Testis (tissue), 3 donors: ENCODE results near the gene PARVB. TPM values are rescaled to one million over a fixed set of nuclear protein-coding genes. Genes with fewer than 3 reads are reported as not detected.
A peak's percentile ranks its signal among the peaks of the same experiment; 100 is the strongest.

Experiments
- DNase-seq: peaks from one replicate; pipeline ENCODE4 v3.0.0-alpha.2; 2019
- H3K27ac ChIP-seq, 2 donors: fragments of 200-600 bp; sonication (generic); one replicate each; pipeline ENCODE4 v1.5.1; 2019
- H3K27me3 ChIP-seq: fragments of 200-600 bp; sonication (generic); one replicate; pipeline ENCODE4 v1.5.1; 2019
- H3K36me3 ChIP-seq: fragments of 200-600 bp; sonication (generic); one replicate; pipeline ENCODE4 v1.5.1; 2017; ENCODE audit warnings: low read depth; ENCODE audit errors: missing control alignments
- H3K4me1 ChIP-seq: fragments of 200-600 bp; sonication (generic); one replicate; pipeline ENCODE4 v1.5.1; 2019
- H3K4me3 ChIP-seq, 2 donors: fragments of 200-600 bp; sonication (generic); one replicate each; pipeline ENCODE4 v1.5.1; 2017 to 2019
- H3K9me3 ChIP-seq: fragments of 200-600 bp; sonication (generic); one replicate; pipeline ENCODE4 v1.5.1; 2017
- POLR2A ChIP-seq: fragments of 450-650 bp; IDR thresholded peaks from one replicate; pipeline ENCODE4 v1.6.1; 2017; ENCODE audit warnings: antibody characterized with exemption, mild to moderate bottlenecking, moderate library complexity
- WGBS, 2 donors: methylation state at CpG; one replicate each; pipeline ENCODE4 v1.1.5; 2018; 5-methylcytosine and 5-hydroxymethylcytosine counted together
- intact Hi-C: fragments of 100-400 bp; cut with DNase I; formaldehyde crosslinking; loops from one replicate; pipeline ENCODE4 v1.15.1; 2023; ENCODE audit warnings: low total_unique reads
- polyA plus RNA-seq: library from polyadenylated mRNA; stranded (reverse); fragments of 350-450 nt; fragmentation: Illumina TruSeq; extraction: RNeasy Lipid Tissue Mini Kit (QIAGEN cat#74804); gene quantifications from one replicate; pipeline ENCODE4 v1.2.3, GENCODE V29; 2014; ENCODE audit warnings: low read depth, low replicate concordance; ENCODE audit not compliant: insufficient read depth
- total RNA-seq, 2 donors: library from RNA; depleted of rRNA; stranded (reverse); fragments of >200 nt; gene quantifications; one replicate each; pipeline ENCODE4 v1.2.3, GENCODE V29; 2016
- TF ChIP-seq, protein P1 (sequence below), 3 experiments: fragments of 450-650 bp in 2 of 3; fragments of 200-600 bp in 1 of 3; sonication (generic) in 1 of 3; IDR thresholded peaks; one replicate each; pipeline ENCODE4 v1.5.1; 2016 to 2019; ENCODE audit warnings: antibody characterized with exemption in 3 of 3, mild to moderate bottlenecking in 2 of 3, moderate library complexity in 1 of 3

PARVB gene
- total and polyA plus RNA-seq, 3 donors from 2014 or later, result 11.6 to 27.5 (median 23.7) TPM

DNA sequence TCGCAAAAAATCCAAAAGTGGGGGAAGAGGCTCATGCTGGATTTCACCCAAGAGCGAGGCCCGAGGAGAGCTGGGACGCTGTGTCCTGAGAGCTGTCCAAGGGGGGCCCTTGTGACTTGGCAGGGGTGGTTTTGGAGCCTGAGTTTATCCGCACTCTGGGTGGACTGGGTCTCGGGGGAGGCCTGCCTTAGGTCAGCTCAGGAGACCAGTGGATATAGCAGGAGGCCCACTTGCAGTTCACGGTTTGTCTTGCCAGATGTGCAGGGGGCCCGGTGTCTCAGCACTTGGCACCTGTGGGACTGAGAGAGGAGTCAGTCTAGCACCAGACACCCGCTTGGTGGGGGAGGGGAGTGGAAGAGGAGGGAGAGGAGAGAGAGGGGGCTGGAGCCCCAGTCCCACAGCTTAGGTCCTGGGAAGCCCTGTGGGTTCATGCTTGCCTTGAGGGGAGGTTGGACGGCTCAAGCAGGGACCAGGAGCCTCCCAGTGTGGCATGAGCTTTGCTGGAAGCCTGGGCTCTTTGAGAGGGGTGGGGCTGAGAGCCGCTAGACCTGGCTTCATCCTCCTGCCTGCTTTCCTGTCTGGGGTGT lies 33.4 kb downstream of the PARVB start:
- WGBS, 2 donors, result 50 to 53% methylated on average over 11 of the region's 11 CpGs
- no peak overlapping the region for H3K4me3 ChIP-seq

DNA sequence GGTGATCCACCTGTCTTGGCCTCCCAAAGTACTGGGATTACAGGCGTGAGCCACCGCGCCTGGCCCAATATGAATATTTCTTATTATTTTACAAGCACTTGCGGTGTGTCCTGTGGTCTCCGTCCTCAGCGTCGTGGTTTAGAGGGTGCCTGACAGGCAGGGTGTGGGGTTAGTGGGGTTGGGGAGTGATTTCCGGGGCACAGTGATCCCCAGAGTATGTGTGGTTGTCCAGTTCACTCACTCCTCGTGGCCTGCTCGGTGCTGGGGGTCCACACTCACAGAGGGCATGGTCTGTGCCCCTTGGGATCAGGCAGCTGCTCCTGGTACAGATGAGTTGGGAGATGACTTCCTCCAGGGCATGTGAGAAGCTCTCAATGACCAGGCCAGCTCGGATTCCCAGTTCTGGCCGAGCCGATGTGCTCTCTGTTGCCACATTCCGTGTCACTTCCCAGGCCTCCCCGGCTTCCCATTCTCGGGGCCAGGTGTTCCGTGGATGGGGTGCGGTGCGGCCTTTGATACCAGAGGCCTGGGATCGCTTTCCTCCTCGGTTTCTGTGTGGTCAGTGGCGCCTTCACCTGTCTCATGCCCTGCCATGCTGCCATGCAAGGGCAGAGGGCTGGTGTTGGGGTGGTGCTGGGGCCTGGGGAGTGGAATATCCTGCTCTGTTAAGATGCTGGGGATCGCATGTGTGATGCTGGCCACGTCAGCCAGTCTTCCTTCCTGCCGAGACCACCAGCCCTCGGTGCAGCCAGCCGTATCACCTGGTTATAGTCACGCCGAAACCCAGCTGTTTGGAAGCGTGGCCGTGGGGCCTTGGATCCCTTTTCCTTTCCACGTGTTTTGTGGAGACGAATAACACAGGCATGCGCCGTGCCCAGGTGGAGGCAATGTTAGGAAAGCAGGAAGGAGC lies 39.6 kb downstream of the PARVB start:
- DNase-seq, result no peak
- no peaks in the 10 kb centered on the region for H3K9me3 ChIP-seq

More for the DNA sequence above, 33.4 kb downstream of the PARVB start:
- intact Hi-C loops, result no loop called here
- peaks cover 12% of the 10 kb centered on the region for H3K4me1 ChIP-seq
- H3K9me3 ChIP-seq, result no peaks in the 10 kb centered on the region
- DNase-seq, result peak; percentile 88
- no peak for TF ChIP-seq POLR2A
- TF ChIP-seq, protein P1, sequence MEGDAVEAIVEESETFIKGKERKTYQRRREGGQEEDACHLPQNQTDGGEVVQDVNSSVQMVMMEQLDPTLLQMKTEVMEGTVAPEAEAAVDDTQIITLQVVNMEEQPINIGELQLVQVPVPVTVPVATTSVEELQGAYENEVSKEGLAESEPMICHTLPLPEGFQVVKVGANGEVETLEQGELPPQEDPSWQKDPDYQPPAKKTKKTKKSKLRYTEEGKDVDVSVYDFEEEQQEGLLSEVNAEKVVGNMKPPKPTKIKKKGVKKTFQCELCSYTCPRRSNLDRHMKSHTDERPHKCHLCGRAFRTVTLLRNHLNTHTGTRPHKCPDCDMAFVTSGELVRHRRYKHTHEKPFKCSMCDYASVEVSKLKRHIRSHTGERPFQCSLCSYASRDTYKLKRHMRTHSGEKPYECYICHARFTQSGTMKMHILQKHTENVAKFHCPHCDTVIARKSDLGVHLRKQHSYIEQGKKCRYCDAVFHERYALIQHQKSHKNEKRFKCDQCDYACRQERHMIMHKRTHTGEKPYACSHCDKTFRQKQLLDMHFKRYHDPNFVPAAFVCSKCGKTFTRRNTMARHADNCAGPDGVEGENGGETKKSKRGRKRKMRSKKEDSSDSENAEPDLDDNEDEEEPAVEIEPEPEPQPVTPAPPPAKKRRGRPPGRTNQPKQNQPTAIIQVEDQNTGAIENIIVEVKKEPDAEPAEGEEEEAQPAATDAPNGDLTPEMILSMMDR (IDR thresholded peaks at IDR 0.05), result no peak
- H3K27ac ChIP-seq, result peak overlapping the region; percentile 78 to 82
- no peaks in the 10 kb centered on the region for H3K27me3 ChIP-seq
- no peaks in the 10 kb centered on the region for H3K36me3 ChIP-seq

DNA sequence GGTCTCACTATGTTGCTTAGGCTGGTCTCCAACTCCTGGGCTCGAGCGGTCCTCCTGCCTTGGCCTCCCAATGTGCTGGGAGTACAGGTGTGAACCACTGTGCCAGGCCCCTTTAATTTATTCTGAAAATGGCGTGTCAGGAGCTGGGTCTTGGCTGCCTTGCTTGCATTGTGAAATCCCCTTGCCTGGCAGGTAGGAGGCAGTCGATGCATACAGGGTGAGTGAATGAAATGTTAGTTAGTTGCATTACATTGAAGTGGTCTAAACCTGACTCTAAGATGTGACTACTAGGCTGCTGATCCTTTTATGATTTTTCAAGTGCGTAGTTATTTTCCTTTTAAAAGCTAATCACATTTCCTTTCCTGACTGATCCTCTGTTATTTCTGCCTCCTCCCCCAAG lies 42.9 kb downstream of the PARVB start:
- no peak for DNase-seq
- no peaks in the 10 kb centered on the region for H3K27me3 ChIP-seq
- no peaks in the 10 kb centered on the region for H3K4me1 ChIP-seq
- intact Hi-C loops, result no loop called here
- no peak overlapping the region for H3K4me3 ChIP-seq
- no peaks in the 10 kb centered on the region for H3K36me3 ChIP-seq
- no peaks in the 10 kb centered on the region for H3K9me3 ChIP-seq
- WGBS, 2 donors, result 84 to 94% methylated on average over 5 of the region's 5 CpGs
- no peak overlapping the region for H3K27ac ChIP-seq
- TF ChIP-seq POLR2A, result no peak
- TF ChIP-seq, protein P1 (IDR thresholded peaks at IDR 0.05), result no peak

More for the DNA sequence above, 39.6 kb downstream of the PARVB start:
- 90 to 92% methylated on average over 27 to 31 of the region's 35 CpGs for WGBS, 2 donors
- no peaks in the 10 kb centered on the region for H3K27me3 ChIP-seq
- intact Hi-C loops, result no loop called here
- TF ChIP-seq, protein P1 (IDR thresholded peaks at IDR 0.05), result no peak
- TF ChIP-seq POLR2A, result no peak
- H3K27ac ChIP-seq, result no peak overlapping the region
- H3K4me1 ChIP-seq, result no peaks in the 10 kb centered on the region
- H3K4me3 ChIP-seq, result no peak overlapping the region
- no peaks in the 10 kb centered on the region for H3K36me3 ChIP-seq

DNA sequence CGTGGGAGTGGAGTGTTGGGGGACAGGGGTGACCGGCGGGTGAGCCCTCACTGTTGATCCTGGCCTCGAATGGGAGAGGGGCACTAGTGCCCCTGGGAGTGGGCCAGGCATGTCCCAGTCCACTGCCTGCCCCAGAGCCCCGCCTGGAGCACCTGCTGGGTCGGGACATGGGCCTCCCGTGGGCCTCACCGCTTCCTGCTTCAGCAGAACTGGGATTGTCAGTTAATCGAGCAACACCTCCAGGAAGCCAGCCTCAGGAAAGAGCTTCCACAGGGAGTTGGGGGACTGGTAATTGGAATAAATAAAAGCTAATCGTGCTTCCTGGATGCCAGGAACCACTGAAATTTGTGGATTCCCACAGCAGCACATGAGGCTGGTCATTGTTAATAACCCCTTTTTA lies 43.8 kb downstream of the PARVB start:
- WGBS, 2 donors, result 67 to 97% methylated on average over 4 to 10 of the region's 10 CpGs
- Histone ChIP-seq H3K36me3 (no peaks in the 10 kb centered on the region), H3K27ac (no peak overlapping the region), H3K9me3 (no peaks in the 10 kb centered on the region), H3K4me1 (no peaks in the 10 kb centered on the region), H3K27me3 (no peaks in the 10 kb centered on the region), H3K4me3 (no peak overlapping the region)
- TF ChIP-seq, protein P1 (IDR thresholded peaks at IDR 0.05), result no peak
- no peak for TF ChIP-seq POLR2A
- intact Hi-C loops, result no loop called here
- no peak for DNase-seq
